PC-3 (cell line): ENCODE measurements around the gene NPAS2.

Experiments used
- EZH2 ChIP-seq: fragments of 300-600 bp; sonication (generic); IDR thresholded peaks from one replicate; pipeline ENCODE4 v1.6.1; 2017; ENCODE audit warnings: antibody characterized with exemption, mild to moderate bottlenecking, low read length; ENCODE audit not compliant: unreplicated experiment
- TF ChIP-seq, protein P1 (sequence below): fragments of 300-600 bp; sonication (generic); conservative IDR thresholded peaks from 2 replicates; pipeline ENCODE4 v1.5.1; 2017; ENCODE audit warnings: antibody characterized with exemption, low read depth, mild to moderate bottlenecking, low read length

DNA sequence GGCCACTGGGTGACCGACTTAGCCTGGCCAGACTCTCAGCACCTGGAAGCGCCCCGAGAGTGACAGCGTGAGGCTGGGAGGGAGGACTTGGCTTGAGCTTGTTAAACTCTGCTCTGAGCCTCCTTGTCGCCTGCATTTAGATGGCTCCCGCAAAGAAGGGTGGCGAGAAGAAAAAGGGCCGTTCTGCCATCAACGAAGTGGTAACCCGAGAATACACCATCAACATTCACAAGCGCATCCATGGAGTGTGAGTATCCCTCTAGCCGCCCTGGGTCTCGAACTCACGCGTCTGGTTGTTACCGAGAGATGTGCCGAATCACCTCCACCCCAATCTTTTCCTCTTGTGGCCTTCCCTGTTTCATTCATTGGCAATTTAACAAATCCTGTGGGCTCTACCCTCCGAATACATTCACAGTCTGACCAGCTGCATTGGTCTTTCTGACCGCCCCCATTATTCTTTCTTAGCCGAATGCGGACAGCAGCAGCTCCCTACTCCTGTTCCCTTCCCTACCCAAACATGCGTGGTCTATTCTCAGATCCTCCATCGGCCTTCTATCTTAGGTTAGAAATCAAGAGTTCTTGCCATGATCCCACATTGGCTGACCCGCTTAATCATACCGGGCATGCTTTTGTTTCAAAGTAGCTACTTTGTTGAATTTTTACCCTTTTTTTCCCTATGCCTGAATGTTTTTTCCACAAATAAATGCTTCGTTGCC is 182.8 kb downstream of the NPAS2 start:
- TF ChIP-seq, protein P1, sequence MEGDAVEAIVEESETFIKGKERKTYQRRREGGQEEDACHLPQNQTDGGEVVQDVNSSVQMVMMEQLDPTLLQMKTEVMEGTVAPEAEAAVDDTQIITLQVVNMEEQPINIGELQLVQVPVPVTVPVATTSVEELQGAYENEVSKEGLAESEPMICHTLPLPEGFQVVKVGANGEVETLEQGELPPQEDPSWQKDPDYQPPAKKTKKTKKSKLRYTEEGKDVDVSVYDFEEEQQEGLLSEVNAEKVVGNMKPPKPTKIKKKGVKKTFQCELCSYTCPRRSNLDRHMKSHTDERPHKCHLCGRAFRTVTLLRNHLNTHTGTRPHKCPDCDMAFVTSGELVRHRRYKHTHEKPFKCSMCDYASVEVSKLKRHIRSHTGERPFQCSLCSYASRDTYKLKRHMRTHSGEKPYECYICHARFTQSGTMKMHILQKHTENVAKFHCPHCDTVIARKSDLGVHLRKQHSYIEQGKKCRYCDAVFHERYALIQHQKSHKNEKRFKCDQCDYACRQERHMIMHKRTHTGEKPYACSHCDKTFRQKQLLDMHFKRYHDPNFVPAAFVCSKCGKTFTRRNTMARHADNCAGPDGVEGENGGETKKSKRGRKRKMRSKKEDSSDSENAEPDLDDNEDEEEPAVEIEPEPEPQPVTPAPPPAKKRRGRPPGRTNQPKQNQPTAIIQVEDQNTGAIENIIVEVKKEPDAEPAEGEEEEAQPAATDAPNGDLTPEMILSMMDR = no peak
- TF ChIP-seq EZH2 = no peak
